Panc1 (cell line): ENCODE data around the gene SIRT6. TPM values are rescaled to one million over a fixed set of nuclear protein-coding genes. Genes with fewer than 3 reads are reported as not detected.

Experiments
- ATAC-seq: fragments of 200-7000 bp; cut with Tn5 transposase; 2 replicates; pipeline ENCODE4 v1.9.1; 2020; ENCODE audit warnings: mild to moderate bottlenecking, moderate library complexity
- BruUV-seq: library from RNA; stranded (reverse); fragments of 400-500 nt; replicated peaks from 2 replicates; lab custom pipeline; 2021; lab: Mats Ljungman, UMichigan
- CTCF ChIA-PET: fragments of 300-600 bp; sonication (Branson Sonifier 250); formaldehyde crosslinking; loops from one replicate; lab custom pipeline; 2022; ENCODE audit warnings: antibody characterized with exemption; lab: Charles Lee
- POLR2A ChIA-PET: fragments of 300-600 bp; sonication (Branson Sonifier 250); formaldehyde crosslinking; loops from one replicate; lab custom pipeline; 2022; ENCODE audit warnings: antibody characterized with exemption; lab: Charles Lee
- DNase-seq: peaks from one replicate; pipeline ENCODE4 v3.0.0-alpha.2; 2010; ENCODE audit warnings: low read depth, low spot score
- H3K27ac ChIP-seq: 2 replicates; pipeline ENCODE4 v1.5.1; 2011; ENCODE audit warnings: mild to moderate bottlenecking, low read length, inconsistent platforms
- H3K27me3 ChIP-seq: fragments of 200-500 bp; sonication (Bioruptor generic); 2 replicates; pipeline ENCODE4 v1.6.0; 2014; ENCODE audit warnings: low read length, inconsistent platforms; ENCODE audit not compliant: control insufficient read depth, insufficient read depth
- H3K36me3 ChIP-seq: fragments of 200-500 bp; sonication (Bioruptor generic); 2 replicates; pipeline ENCODE4 v1.5.1; 2014; ENCODE audit warnings: inconsistent platforms, mild to moderate bottlenecking, low read length, moderate library complexity; ENCODE audit not compliant: control insufficient read depth, insufficient read depth
- H3K4me1 ChIP-seq: 2 replicates; pipeline ENCODE4 v1.5.1; 2011; ENCODE audit warnings: inconsistent platforms, mild to moderate bottlenecking, low read length, moderate library complexity; ENCODE audit not compliant: control insufficient read depth, insufficient read depth
- H3K4me3 ChIP-seq, 2 experiments: 2 replicates each; pipeline ENCODE4 v1.5.1; 2011 to 2012; ENCODE audit warnings: low read depth in 2 of 2, low read length in 2 of 2, mild to moderate bottlenecking in 2 of 2, inconsistent platforms in 1 of 2, moderate library complexity in 1 of 2
- H3K9me3 ChIP-seq: fragments of 200-500 bp; sonication (Bioruptor generic); 2 replicates; pipeline ENCODE4 v1.5.1; 2014; ENCODE audit warnings: low read depth, mild to moderate bottlenecking, inconsistent platforms, low read length, moderate library complexity; ENCODE audit not compliant: control insufficient read depth, insufficient read depth
- POLR2AphosphoS5 ChIP-seq: IDR thresholded peaks from 2 replicates; pipeline ENCODE4 v1.6.1; 2012; ENCODE audit warnings: mild to moderate bottlenecking, low read depth, low read length, moderate library complexity
- SIN3A ChIP-seq: IDR thresholded peaks from 2 replicates; pipeline ENCODE4 v1.6.1; 2012; ENCODE audit warnings: low read depth, mild to moderate bottlenecking, low read length, moderate library complexity, borderline replicate concordance; ENCODE audit not compliant: insufficient read depth
- TCF7L2 ChIP-seq: IDR thresholded peaks from 2 replicates; pipeline ENCODE4 v1.6.1; 2011; ENCODE audit warnings: mild to moderate bottlenecking, low read depth, low read length, inconsistent platforms
- in situ Hi-C: cut with HindIII; loops from 2 replicates; pipeline ENCODE4 v1.10.0; 2016; ENCODE audit warnings: low sequenced_read_pairs, low pct_unique_long_range_greater_than_20kb
- intact Hi-C: fragments of 100-400 bp; cut with micrococcal nuclease; formaldehyde crosslinking; loops from one replicate; pipeline ENCODE4 v1.10.0; 2022; ENCODE audit not compliant: unreplicated experiment
- total RNA-seq: library from RNA; stranded (reverse); gene quantifications from one replicate; pipeline ENCODE4 v1.2.1, GENCODE V29; 2021; ENCODE audit not compliant: unreplicated experiment
- TF ChIP-seq, protein P1 (sequence below), 2 experiments: IDR thresholded peaks; 2 replicates each; pipeline ENCODE4 v1.6.1; 2011 to 2012; ENCODE audit warnings: low read depth in 2 of 2, control low read depth in 1 of 2, low read length in 1 of 2, mild to moderate bottlenecking in 1 of 2, moderate library complexity in 1 of 2; ENCODE audit not compliant: insufficient read depth in 1 of 2
- TF ChIP-seq, protein P2 (sequence below): fragments of 450-650 bp; IDR thresholded peaks from 2 replicates; pipeline ENCODE4 v1.5.1; 2017; ENCODE audit warnings: mild to moderate bottlenecking

SIRT6 gene
- total RNA-seq, 1 experiment from 2014 or later, result 19.8 TPM

DNA sequence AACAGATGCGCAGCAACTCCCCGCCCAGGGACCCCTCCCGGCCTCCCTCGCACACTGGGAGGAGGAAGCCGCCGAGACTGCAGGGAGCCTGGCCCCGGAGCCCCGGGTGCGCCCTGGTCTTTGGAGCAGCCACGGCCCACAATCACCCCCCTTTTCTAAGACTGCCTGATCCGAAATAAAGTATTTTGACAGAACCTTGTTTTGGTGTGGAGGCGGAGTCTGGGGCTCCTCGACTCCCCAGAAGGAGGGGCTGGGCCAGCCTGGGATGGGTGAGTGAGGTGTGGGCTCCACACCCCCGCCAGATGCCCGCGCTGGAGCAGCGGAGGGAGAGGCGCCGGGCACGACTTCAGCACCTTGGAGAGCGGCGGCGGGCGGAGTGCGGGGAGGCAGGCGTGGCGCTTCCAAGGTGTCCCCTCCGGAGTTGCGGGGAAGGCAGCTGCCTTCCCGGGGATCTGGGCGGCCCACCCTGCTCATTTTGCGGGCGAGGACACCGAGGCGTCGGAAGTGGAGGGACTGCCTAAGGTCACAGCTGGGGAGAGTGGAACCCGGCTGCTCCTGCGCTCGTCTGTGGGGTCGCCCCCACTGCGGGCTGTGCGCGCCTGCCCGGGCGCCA, 9.4 kb downstream of the SIRT6 start:
- ChIA-PET POLR2A (no interaction called here), CTCF (no interaction called here)
- no peak overlapping the region for H3K27ac ChIP-seq
- intact Hi-C loops (no loop called here), in situ Hi-C loops (no loop called here)
- H3K36me3 ChIP-seq, result no peaks in the 10 kb centered on the region
- BruUV-seq, result no TSS peak
- no peak overlapping the region for H3K4me3 ChIP-seq
- H3K27me3 ChIP-seq, result no peaks in the 10 kb centered on the region
- DNase-seq, result no peak
- H3K9me3 ChIP-seq, result no peaks in the 10 kb centered on the region
- H3K4me1 ChIP-seq, result peaks cover 4% of the 10 kb centered on the region
- TF ChIP-seq, protein P1, sequence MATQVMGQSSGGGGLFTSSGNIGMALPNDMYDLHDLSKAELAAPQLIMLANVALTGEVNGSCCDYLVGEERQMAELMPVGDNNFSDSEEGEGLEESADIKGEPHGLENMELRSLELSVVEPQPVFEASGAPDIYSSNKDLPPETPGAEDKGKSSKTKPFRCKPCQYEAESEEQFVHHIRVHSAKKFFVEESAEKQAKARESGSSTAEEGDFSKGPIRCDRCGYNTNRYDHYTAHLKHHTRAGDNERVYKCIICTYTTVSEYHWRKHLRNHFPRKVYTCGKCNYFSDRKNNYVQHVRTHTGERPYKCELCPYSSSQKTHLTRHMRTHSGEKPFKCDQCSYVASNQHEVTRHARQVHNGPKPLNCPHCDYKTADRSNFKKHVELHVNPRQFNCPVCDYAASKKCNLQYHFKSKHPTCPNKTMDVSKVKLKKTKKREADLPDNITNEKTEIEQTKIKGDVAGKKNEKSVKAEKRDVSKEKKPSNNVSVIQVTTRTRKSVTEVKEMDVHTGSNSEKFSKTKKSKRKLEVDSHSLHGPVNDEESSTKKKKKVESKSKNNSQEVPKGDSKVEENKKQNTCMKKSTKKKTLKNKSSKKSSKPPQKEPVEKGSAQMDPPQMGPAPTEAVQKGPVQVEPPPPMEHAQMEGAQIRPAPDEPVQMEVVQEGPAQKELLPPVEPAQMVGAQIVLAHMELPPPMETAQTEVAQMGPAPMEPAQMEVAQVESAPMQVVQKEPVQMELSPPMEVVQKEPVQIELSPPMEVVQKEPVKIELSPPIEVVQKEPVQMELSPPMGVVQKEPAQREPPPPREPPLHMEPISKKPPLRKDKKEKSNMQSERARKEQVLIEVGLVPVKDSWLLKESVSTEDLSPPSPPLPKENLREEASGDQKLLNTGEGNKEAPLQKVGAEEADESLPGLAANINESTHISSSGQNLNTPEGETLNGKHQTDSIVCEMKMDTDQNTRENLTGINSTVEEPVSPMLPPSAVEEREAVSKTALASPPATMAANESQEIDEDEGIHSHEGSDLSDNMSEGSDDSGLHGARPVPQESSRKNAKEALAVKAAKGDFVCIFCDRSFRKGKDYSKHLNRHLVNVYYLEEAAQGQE (IDR thresholded peaks at IDR 0.05; ENCODE audit: insufficient read depth in 1 of 2, low read depth in 2 of 2, low read length in 1 of 2), result peak; percentile 99
- TF ChIP-seq, protein P2, sequence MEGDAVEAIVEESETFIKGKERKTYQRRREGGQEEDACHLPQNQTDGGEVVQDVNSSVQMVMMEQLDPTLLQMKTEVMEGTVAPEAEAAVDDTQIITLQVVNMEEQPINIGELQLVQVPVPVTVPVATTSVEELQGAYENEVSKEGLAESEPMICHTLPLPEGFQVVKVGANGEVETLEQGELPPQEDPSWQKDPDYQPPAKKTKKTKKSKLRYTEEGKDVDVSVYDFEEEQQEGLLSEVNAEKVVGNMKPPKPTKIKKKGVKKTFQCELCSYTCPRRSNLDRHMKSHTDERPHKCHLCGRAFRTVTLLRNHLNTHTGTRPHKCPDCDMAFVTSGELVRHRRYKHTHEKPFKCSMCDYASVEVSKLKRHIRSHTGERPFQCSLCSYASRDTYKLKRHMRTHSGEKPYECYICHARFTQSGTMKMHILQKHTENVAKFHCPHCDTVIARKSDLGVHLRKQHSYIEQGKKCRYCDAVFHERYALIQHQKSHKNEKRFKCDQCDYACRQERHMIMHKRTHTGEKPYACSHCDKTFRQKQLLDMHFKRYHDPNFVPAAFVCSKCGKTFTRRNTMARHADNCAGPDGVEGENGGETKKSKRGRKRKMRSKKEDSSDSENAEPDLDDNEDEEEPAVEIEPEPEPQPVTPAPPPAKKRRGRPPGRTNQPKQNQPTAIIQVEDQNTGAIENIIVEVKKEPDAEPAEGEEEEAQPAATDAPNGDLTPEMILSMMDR, result no peak
- TF ChIP-seq POLR2AphosphoS5 (no peak), SIN3A (no peak), TCF7L2 (no peak)
- ATAC-seq, result peak; percentile 85

DNA sequence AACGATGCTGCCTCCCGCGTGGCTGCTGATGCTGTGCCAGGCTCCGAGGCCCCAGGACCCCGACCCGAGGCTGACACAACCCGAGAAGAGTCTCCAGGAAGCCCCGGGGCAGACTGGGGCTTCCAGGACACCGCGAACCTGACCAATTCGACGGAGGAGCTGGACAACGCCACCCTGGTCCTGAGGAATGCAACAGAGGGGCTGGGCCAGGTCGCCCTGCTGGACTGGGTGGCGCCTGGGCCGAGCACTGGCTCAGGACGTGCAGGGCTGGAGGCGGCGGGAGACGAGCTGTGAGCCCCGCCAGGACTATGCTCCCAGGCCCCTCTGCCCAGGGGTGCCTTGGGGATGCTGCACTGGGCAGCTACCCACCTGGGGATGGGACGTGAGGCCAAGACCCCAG, 10.7 kb downstream of the SIRT6 start:
- BruUV-seq, result no TSS peak
- in situ Hi-C loops (no loop called here), intact Hi-C loops (no loop called here)
- H3K36me3 ChIP-seq, result no peaks in the 10 kb centered on the region
- H3K4me1 ChIP-seq, result peaks cover 4% of the 10 kb centered on the region
- ATAC-seq (no peak), DNase-seq (no peak)
- no peak overlapping the region for H3K27ac ChIP-seq
- no peak for TF ChIP-seq SIN3A
- TF ChIP-seq, protein P1 (IDR thresholded peaks at IDR 0.05; ENCODE audit: insufficient read depth in 1 of 2, low read depth in 2 of 2, low read length in 1 of 2), result peak in 1 of 2 experiments; percentile 39; a peak in 1 of 4 replicates
- TF ChIP-seq TCF7L2, result no peak
- no peak for TF ChIP-seq POLR2AphosphoS5
- TF ChIP-seq, protein P2, result no peak
- ChIA-PET CTCF (no interaction called here), POLR2A (interaction anchor here (0.6 kb wide), 1 partner anchor 187 kb away, joined by 3 read pairs; the partner anchor contains the start of gene EEF2)
- no peaks in the 10 kb centered on the region for H3K9me3 ChIP-seq
- H3K27me3 ChIP-seq, result no peaks in the 10 kb centered on the region
- no peak overlapping the region for H3K4me3 ChIP-seq
